K562 treated with DMSO at 1 percent for 48 hours (cell line): Measurements from ENCODE around the gene RHOXF1. TPM values are rescaled to one million over a fixed set of nuclear protein-coding genes. Genes with fewer than 3 reads are reported as not detected.

ENCODE experiments used
- total RNA-seq: library from RNA; unstranded; fragments of 300-600 nt; gene quantifications from 2 replicates; pipeline ENCODE4 v1.2.3, GENCODE V29; 2022; ENCODE audit warnings: low replicate concordance; ENCODE audit errors: extremely low read depth

The RHOXF1 gene, protein sequence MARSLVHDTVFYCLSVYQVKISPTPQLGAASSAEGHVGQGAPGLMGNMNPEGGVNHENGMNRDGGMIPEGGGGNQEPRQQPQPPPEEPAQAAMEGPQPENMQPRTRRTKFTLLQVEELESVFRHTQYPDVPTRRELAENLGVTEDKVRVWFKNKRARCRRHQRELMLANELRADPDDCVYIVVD
- total RNA-seq = not detected in 2 replicates

GRCh38 chrX:120115438-120115963 lies at the start of gene RHOXF1:
TSS of gene RHOXF1 (minus strand) at chrX:120115913. CDS start at chrX:120115862, 51 bp downstream.

DNA sequence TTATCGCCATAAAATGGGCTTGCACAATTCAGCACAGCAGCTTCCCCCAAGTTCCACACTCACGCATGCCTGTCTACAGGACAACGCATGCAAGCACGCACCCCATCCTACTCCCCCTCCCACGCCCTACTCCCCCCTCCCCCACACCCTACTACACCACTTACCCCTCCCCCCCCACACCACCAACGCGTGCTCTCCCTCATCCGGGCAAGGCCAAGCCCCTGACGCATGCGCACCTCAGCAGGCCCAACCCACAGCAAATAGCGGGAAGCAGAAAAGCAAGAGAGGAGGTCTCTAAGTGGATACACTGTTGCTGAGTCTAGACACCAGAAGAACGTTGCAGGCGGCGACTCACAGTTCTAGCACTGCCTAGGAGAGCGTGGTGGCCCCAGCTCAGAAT lies 42.6 kb upstream of the RHOXF1 start, which contains the start of gene RHOXF2:
TSS of gene RHOXF2 (plus strand) at position 301 of the 400 bp plus-strand sequence. CDS start 138 bp downstream, outside the sequence.

GRCh38 chrX:120077590-120077989 lies 38.1 kb downstream of the RHOXF1 start, which contains the start of gene RHOXF2B:
TSS of gene RHOXF2B (minus strand) at chrX:120077690. CDS start at chrX:120077552, 138 bp downstream.

Other genes starting within 250 kb of the RHOXF1 start
- gene RNF113A, start 244.2 kb downstream of the RHOXF1 start, total RNA-seq = not detected in 2 replicates
- gene NDUFA1, start 244.1 kb downstream of the RHOXF1 start, total RNA-seq = not detected in 2 replicates
- not detected in 2 replicates for gene AKAP14, start 220.0 kb downstream of the RHOXF1 start, total RNA-seq
- gene NKAP, start 172.2 kb downstream of the RHOXF1 start, total RNA-seq = not detected in 2 replicates
- not detected in 2 replicates for gene RHOXF2B, start 38.2 kb downstream of the RHOXF1 start, total RNA-seq
- not detected in 2 replicates for gene RHOXF2, start 42.7 kb upstream of the RHOXF1 start, total RNA-seq
- not detected in 2 replicates for gene ZBTB33, start 134.9 kb upstream of the RHOXF1 start, total RNA-seq
- not detected in 2 replicates for gene TMEM255A, start 195.5 kb upstream of the RHOXF1 start, total RNA-seq
- not detected in 2 replicates for gene ATP1B4, start 246.2 kb upstream of the RHOXF1 start, total RNA-seq